H7 (cell line): ENCODE results near the gene SOX3. TPM values are rescaled to one million over a fixed set of nuclear protein-coding genes. Genes with fewer than 3 reads are reported as not detected.

Source experiments
- total RNA-seq: library from RNA; depleted of rRNA; stranded (reverse); fragments of >200 nt; shearing (Covaris generic); gene quantifications from 2 replicates; pipeline ENCODE4 v1.2.3, GENCODE V29; 2014; rRNA removed

The SOX3 gene
- total RNA-seq, 1 experiment from 2014 or later, result 6.8 TPM

Other genes with a start within 250 kb of the SOX3 start
- 11.5 and 17.9 TPM in 2 replicates for gene LINC00632, start 204.7 kb upstream of the SOX3 start, total RNA-seq